Mesendoderm (in vitro differentiated cells): ENCODE data around the gene FGGY.

Experiments
- DNase-seq: peaks from one replicate; pipeline ENCODE4 v3.0.0; 2013
- H2AK5ac ChIP-seq: 2 replicates; pipeline ENCODE4 v1.6.1; 2013; ENCODE audit warnings: low read length, inconsistent platforms
- H2BK120ac ChIP-seq: 2 replicates; pipeline ENCODE4 v1.6.1; 2013; ENCODE audit warnings: low read depth, mild to moderate bottlenecking, low read length, moderate library complexity, mixed read lengths
- H2BK15ac ChIP-seq: replicated peaks from 2 replicates; pipeline ENCODE4 v1.6.1; 2013; ENCODE audit warnings: low read depth, mild to moderate bottlenecking, moderate library complexity
- H2BK5ac ChIP-seq: 2 replicates; pipeline ENCODE4 v1.6.1; 2013; ENCODE audit warnings: low read length, inconsistent platforms
- H3K18ac ChIP-seq: 2 replicates; pipeline ENCODE4 v1.6.1; 2013; ENCODE audit warnings: mild to moderate bottlenecking, low read length, mixed read lengths
- H3K23ac ChIP-seq: one replicate; pipeline ENCODE4 v1.6.1; 2013; ENCODE audit warnings: low read length
- H3K27ac ChIP-seq: 2 replicates; pipeline ENCODE4 v1.5.1; 2013; ENCODE audit warnings: low read depth, mild to moderate bottlenecking, inconsistent platforms, low read length, moderate library complexity
- H3K27me3 ChIP-seq: 2 replicates; pipeline ENCODE4 v1.6.1; 2013; ENCODE audit warnings: low read length, control low read depth, mild to moderate bottlenecking, inconsistent platforms; ENCODE audit not compliant: insufficient read depth, poor library complexity
- H3K36me3 ChIP-seq: 2 replicates; pipeline ENCODE4 v1.6.1; 2013; ENCODE audit warnings: low read length, inconsistent platforms; ENCODE audit not compliant: control insufficient read depth, insufficient read depth
- H3K4ac ChIP-seq: one replicate; pipeline ENCODE4 v1.6.1; 2013; ENCODE audit warnings: low read depth, mild to moderate bottlenecking, low read length, moderate library complexity
- H3K4me1 ChIP-seq: 2 replicates; pipeline ENCODE4 v1.6.1; 2013; ENCODE audit warnings: low read depth, low read length, inconsistent platforms; ENCODE audit not compliant: control insufficient read depth
- H3K4me2 ChIP-seq: 2 replicates; pipeline ENCODE4 v1.6.1; 2013; ENCODE audit warnings: low read length
- H3K4me3 ChIP-seq: 2 replicates; pipeline ENCODE4 v1.5.1; 2013; ENCODE audit warnings: mild to moderate bottlenecking, low read length
- H3K56ac ChIP-seq: one replicate; pipeline ENCODE4 v1.6.1; 2013; ENCODE audit warnings: low read length
- H3K79me1 ChIP-seq: 2 replicates; pipeline ENCODE4 v1.6.1; 2013; ENCODE audit warnings: low read length, inconsistent platforms
- H3K79me2 ChIP-seq: 2 replicates; pipeline ENCODE4 v1.6.1; 2013; ENCODE audit warnings: mild to moderate bottlenecking, low read length; ENCODE audit not compliant: control insufficient read depth, insufficient read depth
- H3K9ac ChIP-seq: 2 replicates; pipeline ENCODE4 v1.6.1; 2013; ENCODE audit warnings: low read length, inconsistent platforms
- H4K5ac ChIP-seq: one replicate; pipeline ENCODE4 v1.6.1; 2013; ENCODE audit warnings: low read length
- H4K8ac ChIP-seq: one replicate; pipeline ENCODE4 v1.6.1; 2013; ENCODE audit warnings: low read depth, mild to moderate bottlenecking, control low read depth, low read length, moderate library complexity
- WGBS: extraction: QIAGEN DNeasy Blood & Tissue Kit; methylation state at CpG from one replicate; pipeline ENCODE4 v1.1.7; 2013; ENCODE audit warnings: low lambda C conversion rate, missing lambda C conversion rate; ENCODE audit not compliant: insufficient coverage; ENCODE audit errors: extremely low coverage; 5-methylcytosine and 5-hydroxymethylcytosine counted together

The FGGY gene

GRCh38 chr1:59695252-59695651 is 398.4 kb downstream of the FGGY start:
- Histone ChIP-seq H3K4ac (no peak overlapping the region), H3K4me1 (no peaks in the 10 kb centered on the region), H3K27ac (no peak overlapping the region), H3K4me2 (no peak overlapping the region), H2AK5ac (no peak overlapping the region), H2BK15ac (no peak overlapping the region), H3K9ac (no peak overlapping the region), H4K5ac (no peak overlapping the region), H3K79me1 (no peaks in the 10 kb centered on the region), H3K56ac (no peak overlapping the region), H2BK120ac (no peak overlapping the region), H2BK5ac (no peak overlapping the region), H3K18ac (no peak overlapping the region), H3K23ac (no peak overlapping the region), H3K4me3 (no peak overlapping the region), H4K8ac (no peak overlapping the region), H3K27me3 (no peaks in the 10 kb centered on the region), H3K79me2 (no peaks in the 10 kb centered on the region), H3K36me3 (no peaks in the 10 kb centered on the region)
- WGBS, result no CpG with 5 or more reads among the region's 5 CpGs
- no peak for DNase-seq

GRCh38 chr1:59696421-59697115 is 399.7 kb downstream of the FGGY start:
- Histone ChIP-seq H4K5ac (no peak overlapping the region), H3K4ac (no peak overlapping the region), H3K27ac (no peak overlapping the region), H3K4me2 (no peak overlapping the region), H2BK5ac (no peak overlapping the region), H3K79me1 (no peaks in the 10 kb centered on the region), H4K8ac (no peak overlapping the region), H3K56ac (no peak overlapping the region), H3K9ac (no peak overlapping the region), H3K79me2 (no peaks in the 10 kb centered on the region), H3K4me1 (no peaks in the 10 kb centered on the region), H3K27me3 (no peaks in the 10 kb centered on the region), H2AK5ac (no peak overlapping the region), H3K36me3 (no peaks in the 10 kb centered on the region), H3K4me3 (no peak overlapping the region), H3K18ac (no peak overlapping the region), H2BK120ac (no peak overlapping the region), H2BK15ac (no peak overlapping the region), H3K23ac (no peak overlapping the region)
- no peak for DNase-seq
- no CpG with 5 or more reads among the region's 8 CpGs for WGBS

- H3K18ac ChIP-seq, result no peak overlapping the region
- H4K5ac ChIP-seq, result no peak overlapping the region
- H3K27ac ChIP-seq, result no peak overlapping the region
Measured at GRCh38 chr1:59697150-59697800, 400.4 kb downstream of the FGGY start.

GRCh38 chr1:59698386-59698785 is 401.5 kb downstream of the FGGY start:
- Histone ChIP-seq H3K4me2 (no peak overlapping the region), H2BK5ac (no peak overlapping the region), H4K8ac (no peak overlapping the region), H3K23ac (no peak overlapping the region), H2BK15ac (no peak overlapping the region), H3K36me3 (no peaks in the 10 kb centered on the region), H4K5ac (no peak overlapping the region), H3K4ac (no peak overlapping the region), H2AK5ac (no peak overlapping the region), H3K4me3 (no peak overlapping the region), H3K4me1 (no peaks in the 10 kb centered on the region), H3K18ac (peak overlapping the region; percentile 47), H3K79me1 (no peaks in the 10 kb centered on the region), H3K27ac (no peak overlapping the region), H2BK120ac (no peak overlapping the region), H3K27me3 (no peaks in the 10 kb centered on the region), H3K9ac (no peak overlapping the region), H3K56ac (no peak overlapping the region), H3K79me2 (no peaks in the 10 kb centered on the region)
- no CpG with 5 or more reads among the region's 4 CpGs for WGBS
- DNase-seq, result no peak

More at GRCh38 chr1:59697150-59697800, 400.4 kb downstream of the FGGY start:
- no peak overlapping the region for H4K8ac ChIP-seq
- H3K9ac ChIP-seq, result no peak overlapping the region
- no peak overlapping the region for H3K4ac ChIP-seq
- no CpG with 5 or more reads among the region's 8 CpGs for WGBS
- no peaks in the 10 kb centered on the region for H3K79me2 ChIP-seq
- no peak overlapping the region for H3K4me2 ChIP-seq
- H2AK5ac ChIP-seq, result no peak overlapping the region
- H3K27me3 ChIP-seq, result no peaks in the 10 kb centered on the region
- H2BK120ac ChIP-seq, result no peak overlapping the region
- no peak overlapping the region for H3K23ac ChIP-seq
- no peak overlapping the region for H2BK15ac ChIP-seq
- no peak overlapping the region for H3K4me3 ChIP-seq
- H3K79me1 ChIP-seq, result no peaks in the 10 kb centered on the region
- no peak for DNase-seq
- no peaks in the 10 kb centered on the region for H3K4me1 ChIP-seq
- no peaks in the 10 kb centered on the region for H3K36me3 ChIP-seq
- H3K56ac ChIP-seq, result no peak overlapping the region
- H2BK5ac ChIP-seq, result no peak overlapping the region

- H3K27me3 ChIP-seq, result no peaks in the 10 kb centered on the region
- H4K8ac ChIP-seq, result no peak overlapping the region
- no peak overlapping the region for H3K4ac ChIP-seq
- WGBS, result no CpG with 5 or more reads among the region's 5 CpGs
- no peaks in the 10 kb centered on the region for H3K79me1 ChIP-seq
- no peak overlapping the region for H2BK15ac ChIP-seq
- H3K27ac ChIP-seq, result no peak overlapping the region
- H2BK120ac ChIP-seq, result no peak overlapping the region
- no peak overlapping the region for H4K5ac ChIP-seq
- H2BK5ac ChIP-seq, result no peak overlapping the region
- H3K56ac ChIP-seq, result no peak overlapping the region
- no peak overlapping the region for H3K23ac ChIP-seq
- H3K4me2 ChIP-seq, result no peak overlapping the region
- no peaks in the 10 kb centered on the region for H3K79me2 ChIP-seq
- H3K4me1 ChIP-seq, result no peaks in the 10 kb centered on the region
- H2AK5ac ChIP-seq, result no peak overlapping the region
- H3K4me3 ChIP-seq, result no peak overlapping the region
- H3K18ac ChIP-seq, result no peak overlapping the region
- peak; percentile 42 for DNase-seq
- H3K36me3 ChIP-seq, result no peaks in the 10 kb centered on the region
- no peak overlapping the region for H3K9ac ChIP-seq
Measured at GRCh38 chr1:59699227-59699847, 402.4 kb downstream of the FGGY start.
